Measurements from ENCODE around the gene TBK1.

The TBK1 gene

DNA sequence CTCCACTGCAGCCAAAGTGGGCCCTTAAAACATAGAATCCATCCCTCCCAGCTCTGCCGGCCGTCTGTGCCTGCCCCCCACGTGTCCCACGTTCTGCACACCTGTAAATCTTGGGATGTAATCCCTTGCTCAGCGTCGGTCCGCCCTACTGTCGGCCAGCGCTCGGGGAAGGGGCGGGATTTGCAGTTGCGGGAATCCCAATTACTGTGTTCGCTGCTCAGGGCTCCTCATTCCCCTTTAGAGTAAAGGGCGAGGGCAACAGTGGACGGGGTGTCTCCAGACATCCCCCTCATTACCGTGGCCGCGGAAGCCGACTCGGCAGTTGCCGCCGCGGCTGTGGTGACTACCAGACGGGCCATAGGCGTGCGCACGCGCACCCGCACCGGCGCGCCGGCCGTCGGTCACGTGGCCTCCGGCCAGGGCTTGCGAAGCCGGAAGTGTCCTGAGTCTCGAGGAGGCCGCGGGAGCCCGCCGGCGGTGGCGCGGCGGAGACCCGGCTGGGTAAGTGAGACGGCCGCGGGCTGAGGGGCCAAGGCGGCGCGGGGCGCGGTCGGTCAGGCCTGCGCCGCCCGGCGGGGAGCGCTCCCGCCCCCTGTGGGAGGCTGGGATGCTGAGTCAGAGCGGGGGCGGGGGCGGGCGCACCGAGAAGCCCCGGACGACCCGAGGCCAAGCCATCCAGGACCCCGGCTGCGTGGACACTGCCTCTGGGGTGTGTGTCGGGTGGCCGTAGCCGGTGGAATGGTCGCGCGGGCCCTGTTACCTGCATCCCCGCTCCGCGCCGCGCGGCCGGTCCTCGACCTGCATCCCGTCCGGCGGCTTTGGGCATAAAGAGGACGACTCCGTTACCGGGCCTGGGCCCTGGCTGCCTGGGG, at the start of gene TBK1:
Gene TBK1, plus strand, starts transcription at position 434 of the 872 bp plus-strand sequence. CDS start 3,751 bp downstream, outside the sequence.
- peak; percentile 79 for DNase-seq (ENCODE audit: low read depth)
- H3K4me3 ChIP-seq (ENCODE audit: low read length): peak within 1 kb of the TSS; percentile 88
- no peak for TF ChIP-seq CTCF (IDR thresholded peaks at IDR 0.05; ENCODE audit: insufficient read depth, low read depth, low read length, missing control alignments)

DNA sequence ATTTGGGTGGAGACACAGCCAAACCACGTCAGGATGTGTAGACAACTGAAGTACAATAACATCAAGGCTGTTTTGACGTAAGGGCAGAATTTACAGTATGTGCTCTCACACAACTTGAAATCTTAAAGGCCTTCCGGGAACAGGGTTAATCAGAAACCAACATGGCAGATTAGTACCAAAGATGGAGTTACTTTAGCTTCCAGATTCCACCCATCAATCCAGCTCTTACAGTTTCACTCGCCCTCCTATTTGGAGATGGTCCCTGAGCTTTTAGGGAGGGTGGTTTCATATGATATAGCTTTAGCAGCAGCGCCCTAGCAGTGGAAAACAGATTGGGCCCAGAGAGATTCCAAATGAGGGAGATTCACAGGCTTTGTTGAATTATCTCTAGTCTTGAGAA, 49.7 kb upstream of the TBK1 start:
- no peak for TF ChIP-seq CTCF (IDR thresholded peaks at IDR 0.05; ENCODE audit: insufficient read depth, low read depth, low read length, missing control alignments)
- H3K4me3 ChIP-seq (ENCODE audit: low read length): no peak overlapping the region
- no peak for DNase-seq (ENCODE audit: low read depth)

- DNase-seq (ENCODE audit: low read depth): peak; percentile 99
- peak within 1 kb of the TSS; percentile 90 for H3K4me3 ChIP-seq (ENCODE audit: low read length)
- no peak for TF ChIP-seq CTCF (IDR thresholded peaks at IDR 0.05; ENCODE audit: insufficient read depth, low read depth, low read length, missing control alignments)
Observed at GRCh38 chr12:64403707-64404469, 48.0 kb upstream of the TBK1 start, which contains the start of gene XPOT. Gene XPOT (plus strand): TSS chr12:64404392. CDS start chr12:64410036, 5,644 bp downstream.

- TF ChIP-seq CTCF (IDR thresholded peaks at IDR 0.05; ENCODE audit: insufficient read depth, low read depth, low read length, missing control alignments): no peak
- DNase-seq (ENCODE audit: low read depth): peak; percentile 66
- peak overlapping the region; percentile 90 for H3K4me3 ChIP-seq (ENCODE audit: low read length)
Observed at GRCh38 chr12:64404470-64405256, 47.3 kb upstream of the TBK1 start.

GRCh38 chr12:64407342-64408223, 44.3 kb upstream of the TBK1 start:
- no peak for DNase-seq (ENCODE audit: low read depth)
- no peak for TF ChIP-seq CTCF (IDR thresholded peaks at IDR 0.05; ENCODE audit: insufficient read depth, low read depth, low read length, missing control alignments)

DNA sequence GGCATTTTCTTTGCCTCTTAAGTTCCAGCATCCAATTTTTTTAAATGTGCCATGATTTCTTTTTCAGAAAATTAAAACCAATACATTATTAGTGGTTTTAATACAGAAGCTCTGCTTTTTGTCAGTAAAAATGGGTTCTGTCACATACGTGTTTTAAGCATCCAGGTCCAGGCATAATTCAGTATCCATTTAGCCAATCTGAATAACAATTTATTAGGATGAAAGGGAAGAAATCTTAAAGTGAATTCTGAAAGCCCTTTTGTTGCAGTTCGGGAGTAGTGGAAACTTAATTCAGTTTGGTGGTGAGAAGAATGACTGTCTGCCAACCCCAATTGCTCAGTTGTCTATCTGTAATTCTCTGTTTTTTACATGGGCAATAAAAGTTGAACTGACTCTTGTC, 40.5 kb upstream of the TBK1 start:
- H3K4me3 ChIP-seq (ENCODE audit: low read length): no peak overlapping the region
- TF ChIP-seq CTCF (IDR thresholded peaks at IDR 0.05; ENCODE audit: insufficient read depth, low read depth, low read length, missing control alignments): no peak
- no peak for DNase-seq (ENCODE audit: low read depth)

More at GRCh38 chr12:64407342-64408223, 44.3 kb upstream of the TBK1 start:
- H3K4me3 ChIP-seq (ENCODE audit: low read length): no peak overlapping the region

Measured in epithelial cell of esophagus (primary cell).